DND-41 (cell line): ENCODE data around the gene LILRA5.

Source experiments
- CTCF ChIP-seq: IDR thresholded peaks from 2 replicates; pipeline ENCODE4 v1.5.1; 2012; ENCODE audit warnings: borderline replicate concordance, low read length, moderate library complexity, mild to moderate bottlenecking; ENCODE audit not compliant: poor library complexity, severe bottlenecking; ENCODE audit errors: extremely low read depth
- EZH2 ChIP-seq: IDR thresholded peaks from 3 replicates; pipeline ENCODE4 v1.6.1; 2012; ENCODE audit warnings: borderline replicate concordance, low read depth, mild to moderate bottlenecking, moderate library complexity, low read length, inconsistent platforms; ENCODE audit not compliant: severe bottlenecking

- TF ChIP-seq CTCF (no peak), EZH2 (no peak)
These were observed 33.5 kb downstream of the LILRA5 start for GRCh38 chr19:54279406-54279962.
